ENCODE results near the gene MXD4. TPM values are rescaled to one million over a fixed set of nuclear protein-coding genes. Genes with fewer than 3 reads are reported as not detected.

The MXD4 gene
- total RNA-seq, 1 donor from 2014 or later, result 79.9 TPM

GRCh38 chr4:2274320-2275043, 12.6 kb upstream of the MXD4 start:
- Mint-ChIP-seq H3K27me3 (no peaks in the 10 kb centered on the region), H3K4me3 (no peak overlapping the region), H3K9me3 (no peaks in the 10 kb centered on the region), H3K36me3 (no peaks in the 10 kb centered on the region), H3K4me1 (ENCODE audit: unreplicated experiment) (peaks cover 3% of the 10 kb centered on the region), H3K27ac (no peak overlapping the region)
- no peak for TF ChIP-seq CTCF (conservative IDR thresholded peaks at IDR 0.05)
- DNase-seq (ENCODE audit: extremely low spot score, unreplicated experiment), result no peak

DNA sequence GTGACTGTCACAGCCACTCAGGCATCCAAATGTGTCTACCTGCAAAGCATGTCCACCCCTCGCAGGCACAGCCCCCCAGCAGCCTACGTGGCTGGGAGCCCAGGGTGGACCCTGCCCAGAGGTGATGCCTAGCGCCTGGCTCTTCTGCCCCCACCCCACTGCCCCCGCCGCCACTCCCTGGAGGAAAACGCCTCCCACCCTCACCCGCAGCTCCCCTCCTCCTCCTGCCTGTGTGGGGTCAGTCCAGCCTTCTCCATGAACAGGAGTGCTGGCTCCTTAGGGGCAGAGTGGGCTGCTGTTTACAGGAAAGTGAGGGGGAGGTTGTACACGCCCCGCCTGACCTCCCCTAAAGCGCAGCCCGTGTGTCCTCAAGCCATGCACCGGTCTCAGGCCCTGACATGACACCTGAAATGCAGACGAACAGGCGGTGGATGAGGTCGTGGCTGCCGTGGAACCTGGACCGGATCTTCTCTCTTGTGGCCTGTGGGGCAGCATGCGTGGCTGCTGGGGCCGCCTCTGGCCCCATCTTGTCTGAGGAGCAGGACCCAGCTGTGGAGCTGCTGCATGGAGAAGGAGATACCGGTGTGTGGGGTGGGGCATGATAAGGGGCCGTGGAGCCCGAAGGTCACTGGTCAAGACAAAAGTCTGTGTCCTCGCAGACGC, 11.9 kb upstream of the MXD4 start:
- no peak overlapping the region for H3K4me3 Mint-ChIP-seq
- peaks cover 3% of the 10 kb centered on the region for H3K4me1 Mint-ChIP-seq (ENCODE audit: unreplicated experiment)
- H3K36me3 Mint-ChIP-seq, result no peaks in the 10 kb centered on the region
- no peaks in the 10 kb centered on the region for H3K9me3 Mint-ChIP-seq
- no peak for DNase-seq (ENCODE audit: extremely low spot score, unreplicated experiment)
- H3K27ac Mint-ChIP-seq, result no peak overlapping the region
- no peak for TF ChIP-seq CTCF (conservative IDR thresholded peaks at IDR 0.05)
- no peaks in the 10 kb centered on the region for H3K27me3 Mint-ChIP-seq

DNA sequence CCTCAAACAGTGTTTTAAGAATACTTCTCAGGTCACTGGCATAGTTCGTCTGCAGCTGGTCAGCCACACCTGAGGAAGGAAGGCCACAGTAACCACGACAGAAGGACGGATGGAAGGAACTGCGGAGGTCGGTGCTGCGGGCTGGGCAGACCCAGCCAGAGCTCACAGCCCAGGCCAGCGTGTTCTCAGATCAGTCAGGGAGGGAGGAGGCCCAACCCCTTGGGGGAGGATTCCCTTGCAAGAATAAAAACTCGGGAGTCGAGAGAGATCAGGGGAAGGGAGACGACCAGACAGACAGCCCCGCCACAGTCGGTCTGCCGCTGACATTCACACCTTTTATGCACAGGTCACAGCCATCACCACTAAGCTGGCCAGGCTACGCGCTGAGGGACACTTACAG, 11.3 kb upstream of the MXD4 start:
- no peaks in the 10 kb centered on the region for H3K36me3 Mint-ChIP-seq
- DNase-seq (ENCODE audit: extremely low spot score, unreplicated experiment), result no peak
- peaks cover 3% of the 10 kb centered on the region for H3K4me1 Mint-ChIP-seq (ENCODE audit: unreplicated experiment)
- no peaks in the 10 kb centered on the region for H3K27me3 Mint-ChIP-seq
- no peak overlapping the region for H3K4me3 Mint-ChIP-seq
- no peak overlapping the region for H3K27ac Mint-ChIP-seq
- no peaks in the 10 kb centered on the region for H3K9me3 Mint-ChIP-seq
- no peak for TF ChIP-seq CTCF (conservative IDR thresholded peaks at IDR 0.05)

GRCh38 chr4:2272828-2273120, 10.9 kb upstream of the MXD4 start:
- H3K4me1 Mint-ChIP-seq (ENCODE audit: unreplicated experiment), result peaks cover 3% of the 10 kb centered on the region
- H3K27ac Mint-ChIP-seq, result no peak overlapping the region
- H3K9me3 Mint-ChIP-seq, result no peaks in the 10 kb centered on the region
- H3K36me3 Mint-ChIP-seq, result no peaks in the 10 kb centered on the region
- no peak overlapping the region for H3K4me3 Mint-ChIP-seq
- TF ChIP-seq CTCF (conservative IDR thresholded peaks at IDR 0.05), result no peak
- no peaks in the 10 kb centered on the region for H3K27me3 Mint-ChIP-seq
- no peak for DNase-seq (ENCODE audit: extremely low spot score, unreplicated experiment)

DNA sequence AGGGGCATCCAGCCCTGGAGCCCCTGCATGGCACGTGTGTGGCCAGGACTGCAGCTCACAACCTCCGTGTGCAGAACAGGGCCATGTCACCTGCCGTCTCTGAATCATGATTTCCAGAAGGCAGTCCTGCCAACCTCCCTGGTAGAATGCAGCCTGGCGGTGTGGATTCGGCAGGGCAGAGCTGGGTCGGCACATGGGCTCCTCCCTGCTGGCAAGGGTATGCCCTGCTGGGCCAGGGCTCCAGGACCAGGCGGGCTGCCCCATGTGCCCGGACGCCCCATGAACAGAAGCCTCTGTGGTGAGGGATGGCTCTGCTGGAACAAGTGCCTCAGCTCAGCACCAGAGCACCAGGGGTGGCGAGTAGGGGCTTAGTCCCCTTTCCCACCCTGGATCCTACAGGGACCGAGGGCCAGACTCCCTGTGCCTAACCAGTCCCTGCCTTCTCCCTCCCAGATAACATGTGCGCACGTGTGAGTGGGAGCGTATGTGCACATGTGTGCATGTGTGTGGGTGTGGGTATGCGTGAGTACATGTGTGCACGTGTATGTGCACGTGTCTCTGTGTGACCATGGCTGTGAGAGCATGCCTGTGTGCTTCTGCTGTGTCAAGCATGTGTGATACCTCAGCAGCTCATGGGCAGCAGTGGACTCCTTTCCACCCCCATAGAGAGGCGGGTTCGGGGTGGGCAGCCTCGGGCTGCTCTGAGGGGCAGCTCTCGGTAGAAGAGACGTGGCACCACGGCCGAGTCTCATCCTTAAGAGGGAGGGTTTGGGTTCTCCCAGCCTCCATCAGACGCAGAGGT, 10.3 kb upstream of the MXD4 start:
- Mint-ChIP-seq H3K4me3 (no peak overlapping the region), H3K27ac (no peak overlapping the region), H3K4me1 (ENCODE audit: unreplicated experiment) (peaks cover 3% of the 10 kb centered on the region), H3K36me3 (no peaks in the 10 kb centered on the region), H3K27me3 (no peaks in the 10 kb centered on the region), H3K9me3 (no peaks in the 10 kb centered on the region)
- DNase-seq (ENCODE audit: extremely low spot score, unreplicated experiment), result no peak
- no peak for TF ChIP-seq CTCF (conservative IDR thresholded peaks at IDR 0.05)
